Stimulated activated CD8-positive, alpha-beta memory T cell treated with anti-CD3 and anti-CD28 coated beads, Interleukin-12 subunit alpha, Interleukin-12 subunit beta, amount 100 ng/mL, for 4 hours (primary cell): ENCODE data around the gene SSH2.

Experiments used
- DNase-seq: peaks from one replicate; pipeline ENCODE4 v3.0.0-alpha.2; 2020; ENCODE audit warnings: low read depth

Gene SSH2

GRCh38 chr17:29603109-29603674, 326.8 kb downstream of the SSH2 start:
- no peak for DNase-seq

GRCh38 chr17:29597361-29598172, 332.5 kb downstream of the SSH2 start:
- no peak for DNase-seq

GRCh38 chr17:29596811-29597210, 333.2 kb downstream of the SSH2 start:
- DNase-seq = no peak

GRCh38 chr17:29595943-29596774, 333.9 kb downstream of the SSH2 start:
- DNase-seq = no peak

- no peak for DNase-seq
These were observed 334.7 kb downstream of the SSH2 start for GRCh38 chr17:29595107-29595942.

- DNase-seq = no peak
These were observed 335.4 kb downstream of the SSH2 start for GRCh38 chr17:29594519-29595090.

- no peak for DNase-seq
These were observed 336.2 kb downstream of the SSH2 start for GRCh38 chr17:29593591-29594518.

- DNase-seq = no peak
These were observed 337.0 kb downstream of the SSH2 start, which contains the start of gene ANKRD13B for GRCh38 chr17:29592850-29593551. ANKRD13B (plus strand) TSS chr17:29593132; CDS start chr17:29593622, 490 bp downstream.

- DNase-seq = peak; percentile 60
These were observed 338.1 kb downstream of the SSH2 start for GRCh38 chr17:29591737-29592608.

GRCh38 chr17:29591146-29591736, 338.8 kb downstream of the SSH2 start:
- no peak for DNase-seq

GRCh38 chr17:29590411-29591145, 339.4 kb downstream of the SSH2 start:
- DNase-seq = no peak

- peak; percentile 82 for DNase-seq
These were observed 340.3 kb downstream of the SSH2 start, which contains the start of gene GIT1 for GRCh38 chr17:29589524-29590410. GIT1 (minus strand) TSS chr17:29589648; CDS start chr17:29589378, 270 bp downstream.

- DNase-seq = peak; percentile 69
These were observed 341.2 kb downstream of the SSH2 start for GRCh38 chr17:29588562-29589411.

GRCh38 chr17:29588017-29588561, 341.9 kb downstream of the SSH2 start:
- no peak for DNase-seq

- no peak for DNase-seq
These were observed 342.4 kb downstream of the SSH2 start for GRCh38 chr17:29587591-29587990.
